GM12878 (cell line): Measurements from ENCODE around the gene PTS. TPM values are rescaled to one million over a fixed set of nuclear protein-coding genes. Genes with fewer than 3 reads are reported as not detected.

ENCODE experiments used
- ATAC-seq: fragments of 200-7000 bp; cut with Tn5 transposase; 3 replicates; pipeline ENCODE4 v1.9.1; 2020; ENCODE audit warnings: mild to moderate bottlenecking, moderate library complexity
- BruUV-seq: library from RNA; stranded (reverse); fragments of 400-500 nt; replicated peaks from 2 replicates; lab custom pipeline; 2021; lab: Mats Ljungman, UMichigan
- CTCF ChIA-PET: fragments of 300-600 bp; sonication (Branson Sonifier 250); formaldehyde crosslinking; extraction: SDS; loops from one replicate; lab custom pipeline; 2021; ENCODE audit warnings: inconsistent platforms; lab: Yijun Ruan, JAX
- POLR2A ChIA-PET: fragments of 350-600 bp; formaldehyde crosslinking; extraction: SDS; loops from one replicate; lab custom pipeline; 2021; ENCODE audit warnings: inconsistent platforms; lab: Charles Lee
- RAD21 ChIA-PET: fragments of 300-600 bp; sonication (Branson Sonifier 250); formaldehyde crosslinking; loops from one replicate; lab custom pipeline; 2023; ENCODE audit warnings: antibody characterized with exemption; ENCODE audit not compliant: unreplicated experiment; lab: Charles Lee
- SMC1A ChIA-PET: fragments of 300-600 bp; sonication (Branson Sonifier 250); formaldehyde crosslinking; loops from one replicate; lab custom pipeline; 2023; ENCODE audit not compliant: unreplicated experiment, uncharacterized antibody; lab: Charles Lee
- DNase-seq: peaks from one replicate; pipeline ENCODE4 v3.0.0-alpha.2; 2011; ENCODE audit warnings: low read depth, low spot score
- FAIRE-seq: peaks from 3 replicates; lab custom pipeline; 2011; peaks lifted over from hg19 to GRCh38; lab: Jason Lieb, UNC
- H2AFZ ChIP-seq: 2 replicates; pipeline ENCODE4 v1.6.0; 2011; ENCODE audit warnings: low read depth, low read length, control low read depth; ENCODE audit not compliant: control insufficient read depth
- H3K27ac ChIP-seq: 2 replicates; pipeline ENCODE4 v1.5.1; 2011; ENCODE audit warnings: control low read depth; ENCODE audit not compliant: control insufficient read depth, insufficient read depth
- H3K27me3 ChIP-seq, 2 experiments: replicated peaks in 1 of 2; 2 replicates each; pipeline versions ENCODE4 v1.6.0 to v1.6.1; 2011; ENCODE audit warnings: low read length in 1 of 2; ENCODE audit not compliant: control insufficient read depth in 2 of 2, insufficient read depth in 2 of 2
- H3K36me3 ChIP-seq, 2 experiments: 2 replicates each; pipeline ENCODE4 v1.5.1; 2011; ENCODE audit warnings: low read length in 1 of 2; ENCODE audit not compliant: control insufficient read depth in 2 of 2, insufficient read depth in 2 of 2
- H3K4me1 ChIP-seq: 2 replicates; pipeline ENCODE4 v1.6.1; 2011; ENCODE audit warnings: mild to moderate bottlenecking, low read length, moderate library complexity, mixed read lengths; ENCODE audit not compliant: control insufficient read depth, insufficient read depth
- H3K4me2 ChIP-seq: 2 replicates; pipeline ENCODE4 v1.6.0; 2011; ENCODE audit warnings: control low read depth; ENCODE audit not compliant: control insufficient read depth, insufficient read depth
- H3K4me3 ChIP-seq: fragments of 200-600 bp; sonication (generic); 2 replicates; pipeline ENCODE4 v1.5.1; 2016
- H3K79me2 ChIP-seq: 2 replicates; pipeline ENCODE4 v1.6.0; 2011; ENCODE audit warnings: low read length; ENCODE audit not compliant: control insufficient read depth, insufficient read depth
- H3K9ac ChIP-seq: 2 replicates; pipeline ENCODE4 v1.8.0; 2011; ENCODE audit warnings: low read length, control low read depth, mixed read lengths; ENCODE audit not compliant: control insufficient read depth, insufficient read depth
- H3K9me3 ChIP-seq: replicated peaks from 3 replicates; pipeline ENCODE4 v1.5.1; 2011; ENCODE audit warnings: mild to moderate bottlenecking, low read length; ENCODE audit not compliant: control insufficient read depth, insufficient read depth
- H4K20me1 ChIP-seq: 2 replicates; pipeline ENCODE4 v1.6.0; 2011; ENCODE audit not compliant: control insufficient read depth, insufficient read depth
- BCL11A ChIP-seq: IDR thresholded peaks from 2 replicates; pipeline ENCODE4 v1.6.1; 2011; ENCODE audit warnings: low read depth, low read length
- CBX3 ChIP-seq: fragments of 200-600 bp; sonication (generic); IDR thresholded peaks from 2 replicates; pipeline ENCODE4 v1.6.1; 2016; ENCODE audit warnings: low read depth, borderline replicate concordance
- GABPA ChIP-seq: IDR thresholded peaks from 2 replicates; pipeline ENCODE4 v1.6.1; 2014; ENCODE audit warnings: antibody characterized with exemption, low read depth, mild to moderate bottlenecking, inconsistent platforms
- MTA3 ChIP-seq: IDR thresholded peaks from 2 replicates; pipeline ENCODE4 v1.6.1; 2012; ENCODE audit warnings: low read length, inconsistent platforms, borderline replicate concordance
- NFYA ChIP-seq: IDR thresholded peaks from 2 replicates; pipeline ENCODE4 v1.6.1; 2011; ENCODE audit warnings: low read depth, mild to moderate bottlenecking, low read length, improper control_type of control experiment, borderline replicate concordance
- NRF1 ChIP-seq: conservative IDR thresholded peaks from 2 replicates; pipeline ENCODE4 v1.6.1; 2011; ENCODE audit warnings: mild to moderate bottlenecking, low read depth, low read length, improper control_type of control experiment
- PML ChIP-seq: IDR thresholded peaks from 2 replicates; pipeline ENCODE4 v1.6.1; 2012; ENCODE audit warnings: low read length, inconsistent platforms
- TCF12 ChIP-seq: IDR thresholded peaks from 2 replicates; pipeline ENCODE4 v1.6.1; 2011; ENCODE audit warnings: low read depth, mild to moderate bottlenecking, low read length
- WGBS: methylation state at CpG from one replicate; pipeline ENCODE4 v1.1.6; 2016; ENCODE audit warnings: low lambda C conversion rate; ENCODE audit not compliant: insufficient replicate concordance, insufficient coverage; ENCODE audit errors: missing lambda C conversion rate; 5-methylcytosine and 5-hydroxymethylcytosine counted together
- in situ Hi-C: fragments of 300-500 bp; cut with MboI; formaldehyde crosslinking; loops from 9 replicates; pipeline ENCODE4 v1.14.3; 2018; ENCODE audit warnings: mixed read lengths
- intact Hi-C: fragments of 100-400 bp; cut with micrococcal nuclease; formaldehyde crosslinking; loops from one replicate; pipeline ENCODE4 v1.14.2; 2022; ENCODE audit not compliant: unreplicated experiment
- polyA plus RNA-seq, 11 experiments: library from polyadenylated mRNA; depleted of rRNA in 4 of 11; unstranded in 6 of 11; stranded (reverse) in 5 of 11; fragments of >200 nt; fragmentation: Nextera tagmentation in 4 of 11; fragmentation: Illumina TruSeq in 1 of 11; extraction: Ambion mirVana in 4 of 11; extraction: Trizol in 1 of 11; gene quantifications; 1 replicate in 1 of 11; 2 replicates in 10 of 11; pipeline versions ENCODE4 v1.2.1 to v1.2.3, GENCODE V29; 2011 to 2016; ENCODE audit warnings: inconsistent platforms in 2 of 11, missing spikeins in 2 of 11, low read depth in 1 of 11
- total RNA-seq, 4 experiments: library from RNA; depleted of rRNA in 3 of 4; stranded (reverse); fragments of >200 nt in 3 of 4; fragmentation: Illumina TruSeq in 1 of 4; extraction: Trizol in 1 of 4; gene quantifications; 2 replicates each; pipeline versions ENCODE4 v1.2.1 to v1.2.3, GENCODE V29; 2013 to 2021
- TF ChIP-seq, protein P1 (sequence below): IDR thresholded peaks from 2 replicates; pipeline ENCODE4 v1.6.1; 2011; ENCODE audit warnings: low read depth, mild to moderate bottlenecking, low read length, moderate library complexity, borderline replicate concordance; ENCODE audit errors: extremely low read depth
- TF ChIP-seq, protein P2 (sequence below): fragments of 450-650 bp; IDR thresholded peaks from 2 replicates; pipeline ENCODE4 v1.6.1; 2017; ENCODE audit warnings: mild to moderate bottlenecking, moderate library complexity
- TF ChIP-seq, protein P3 (sequence below): fragments of 150-350 bp; IDR thresholded peaks from 2 replicates; pipeline ENCODE4 v1.6.1; 2014; ENCODE audit warnings: mild to moderate bottlenecking, low read depth, low read length

PTS gene
- total and polyA plus RNA-seq, 10 of the 15 experiments (the other 5 are each of a cell fraction or from before 2014, with no cell fraction given) = 11.7 to 47.6 (median 15.5) TPM

DNA sequence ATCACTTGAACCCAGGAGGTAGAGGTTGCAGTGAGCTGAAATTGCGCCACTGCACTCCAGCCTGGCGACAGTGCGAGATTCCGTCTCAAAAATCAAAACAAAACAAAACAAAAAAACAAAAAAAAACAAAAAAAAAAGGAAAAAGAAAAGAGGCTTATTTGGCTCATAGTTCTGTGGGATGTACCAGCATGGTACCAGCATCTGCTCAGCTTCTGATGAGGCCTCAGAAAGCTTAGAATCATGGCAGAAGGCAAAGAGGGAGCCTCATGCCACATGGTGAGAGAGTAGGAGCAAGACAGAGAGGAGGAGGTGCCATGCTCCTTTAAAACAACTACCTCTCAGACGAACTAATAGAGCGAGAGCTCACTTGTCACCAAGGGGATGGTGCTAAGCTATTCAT is 10.6 kb upstream of the PTS start:
- RAD21 ChIA-PET = interaction anchor here (3.8 kb wide), 1 partner anchor 64 kb away, joined by 15 read pairs; no protein-coding TSS in a partner anchor
- Histone ChIP-seq H3K27ac (no peak overlapping the region), H3K9ac (no peak overlapping the region), H3K4me1 (no peaks in the 10 kb centered on the region), H3K36me3 (no peaks in the 10 kb centered on the region), H3K9me3 (no peaks in the 10 kb centered on the region), H3K79me2 (no peaks in the 10 kb centered on the region), H3K4me2 (no peak overlapping the region), H3K4me3 (no peak overlapping the region), H4K20me1 (no peaks in the 10 kb centered on the region), H3K27me3 (no peaks in the 10 kb centered on the region), H2AFZ (no peak overlapping the region)
- POLR2A ChIA-PET = no interaction called here
- intact Hi-C loops = loop anchor here (5.0 to 10.0 kb wide), 4 partner anchors 237 to 1319 kb away; no protein-coding TSS in a partner anchor
- CTCF ChIA-PET = interaction anchor here (16.3 kb wide), 1 partner anchor 67 kb away, joined by 314 read pairs; no protein-coding TSS in a partner anchor
- BruUV-seq = no TSS peak
- 64% methylated on average over 6 of the region's 6 CpGs for WGBS
- FAIRE-seq (no peak), DNase-seq (no peak), ATAC-seq (no peak)
- no peak for TF ChIP-seq CBX3
- no peak for TF ChIP-seq TCF12
- TF ChIP-seq, protein P1, sequence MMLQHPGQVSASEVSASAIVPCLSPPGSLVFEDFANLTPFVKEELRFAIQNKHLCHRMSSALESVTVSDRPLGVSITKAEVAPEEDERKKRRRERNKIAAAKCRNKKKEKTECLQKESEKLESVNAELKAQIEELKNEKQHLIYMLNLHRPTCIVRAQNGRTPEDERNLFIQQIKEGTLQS = no peak
- no peak for TF ChIP-seq PML
- TF ChIP-seq BCL11A = no peak
- SMC1A ChIA-PET = interaction anchor here (0.6 to 13.1 kb wide), 2 partner anchors 64 to 227 kb away, joined by 3 to 161 read pairs; no protein-coding TSS in a partner anchor
- in situ Hi-C loops = no loop called here

DNA sequence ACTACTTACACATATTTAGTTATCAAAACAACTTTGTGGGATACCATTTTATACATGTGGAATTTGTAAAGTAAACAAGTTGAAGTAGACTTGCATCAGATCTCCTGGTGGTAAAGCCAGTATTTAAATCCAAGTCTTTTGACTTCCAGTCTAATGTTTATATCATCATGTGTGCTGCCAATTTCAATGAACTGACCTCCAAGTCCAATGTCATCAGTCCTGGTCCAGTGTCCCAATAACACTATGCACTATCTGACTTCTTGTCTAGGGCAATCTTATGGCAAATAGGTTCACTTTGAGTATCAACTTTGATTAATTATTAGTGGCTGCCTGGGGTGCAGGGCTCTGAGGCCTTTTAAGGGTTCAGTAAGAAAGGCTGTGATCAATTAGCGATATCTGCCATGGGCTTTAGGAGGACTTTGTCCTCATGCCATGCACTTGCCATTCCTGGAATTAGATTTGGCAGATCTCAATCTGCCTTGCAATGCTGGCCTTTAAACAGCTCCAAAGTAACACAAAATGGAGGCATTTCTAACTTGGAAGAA is 9.6 kb upstream of the PTS start:
- Histone ChIP-seq H3K4me1 (no peaks in the 10 kb centered on the region), H3K9ac (no peak overlapping the region), H2AFZ (no peak overlapping the region), H3K27ac (no peak overlapping the region), H3K79me2 (no peaks in the 10 kb centered on the region), H4K20me1 (no peaks in the 10 kb centered on the region), H3K4me3 (no peak overlapping the region), H3K36me3 (no peaks in the 10 kb centered on the region), H3K27me3 (no peaks in the 10 kb centered on the region), H3K9me3 (no peaks in the 10 kb centered on the region), H3K4me2 (no peak overlapping the region)
- FAIRE-seq (no peak), ATAC-seq (no peak), DNase-seq (no peak)
- intact Hi-C loops = loop anchor here (5.0 to 10.0 kb wide), 4 partner anchors 236 to 1318 kb away; no protein-coding TSS in a partner anchor
- in situ Hi-C loops = no loop called here
- 93% methylated on average over 1 of the region's 1 CpG for WGBS
- SMC1A ChIA-PET = interaction anchor here (13.1 kb wide), 1 partner anchor 63 kb away, joined by 161 read pairs; no protein-coding TSS in a partner anchor
- POLR2A ChIA-PET = no interaction called here
- BruUV-seq = no TSS peak
- RAD21 ChIA-PET = interaction anchor here (3.8 kb wide), 1 partner anchor 63 kb away, joined by 15 read pairs; no protein-coding TSS in a partner anchor
- CTCF ChIA-PET = interaction anchor here (0.6 to 16.3 kb wide), 3 partner anchors 57 to 371 kb away, joined by 3 to 314 read pairs (median 5); no protein-coding TSS in a partner anchor
- TF ChIP-seq, protein P2, sequence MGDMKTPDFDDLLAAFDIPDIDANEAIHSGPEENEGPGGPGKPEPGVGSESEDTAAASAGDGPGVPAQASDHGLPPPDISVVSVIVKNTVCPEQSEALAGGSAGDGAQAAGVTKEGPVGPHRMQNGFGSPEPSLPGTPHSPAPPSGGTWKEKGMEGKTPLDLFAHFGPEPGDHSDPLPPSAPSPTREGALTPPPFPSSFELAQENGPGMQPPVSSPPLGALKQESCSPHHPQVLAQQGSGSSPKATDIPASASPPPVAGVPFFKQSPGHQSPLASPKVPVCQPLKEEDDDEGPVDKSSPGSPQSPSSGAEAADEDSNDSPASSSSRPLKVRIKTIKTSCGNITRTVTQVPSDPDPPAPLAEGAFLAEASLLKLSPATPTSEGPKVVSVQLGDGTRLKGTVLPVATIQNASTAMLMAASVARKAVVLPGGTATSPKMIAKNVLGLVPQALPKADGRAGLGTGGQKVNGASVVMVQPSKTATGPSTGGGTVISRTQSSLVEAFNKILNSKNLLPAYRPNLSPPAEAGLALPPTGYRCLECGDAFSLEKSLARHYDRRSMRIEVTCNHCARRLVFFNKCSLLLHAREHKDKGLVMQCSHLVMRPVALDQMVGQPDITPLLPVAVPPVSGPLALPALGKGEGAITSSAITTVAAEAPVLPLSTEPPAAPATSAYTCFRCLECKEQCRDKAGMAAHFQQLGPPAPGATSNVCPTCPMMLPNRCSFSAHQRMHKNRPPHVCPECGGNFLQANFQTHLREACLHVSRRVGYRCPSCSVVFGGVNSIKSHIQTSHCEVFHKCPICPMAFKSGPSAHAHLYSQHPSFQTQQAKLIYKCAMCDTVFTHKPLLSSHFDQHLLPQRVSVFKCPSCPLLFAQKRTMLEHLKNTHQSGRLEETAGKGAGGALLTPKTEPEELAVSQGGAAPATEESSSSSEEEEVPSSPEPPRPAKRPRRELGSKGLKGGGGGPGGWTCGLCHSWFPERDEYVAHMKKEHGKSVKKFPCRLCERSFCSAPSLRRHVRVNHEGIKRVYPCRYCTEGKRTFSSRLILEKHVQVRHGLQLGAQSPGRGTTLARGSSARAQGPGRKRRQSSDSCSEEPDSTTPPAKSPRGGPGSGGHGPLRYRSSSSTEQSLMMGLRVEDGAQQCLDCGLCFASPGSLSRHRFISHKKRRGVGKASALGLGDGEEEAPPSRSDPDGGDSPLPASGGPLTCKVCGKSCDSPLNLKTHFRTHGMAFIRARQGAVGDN = no peak
- no peak for TF ChIP-seq NFYA
- TF ChIP-seq GABPA = no peak
- TF ChIP-seq, protein P3, sequence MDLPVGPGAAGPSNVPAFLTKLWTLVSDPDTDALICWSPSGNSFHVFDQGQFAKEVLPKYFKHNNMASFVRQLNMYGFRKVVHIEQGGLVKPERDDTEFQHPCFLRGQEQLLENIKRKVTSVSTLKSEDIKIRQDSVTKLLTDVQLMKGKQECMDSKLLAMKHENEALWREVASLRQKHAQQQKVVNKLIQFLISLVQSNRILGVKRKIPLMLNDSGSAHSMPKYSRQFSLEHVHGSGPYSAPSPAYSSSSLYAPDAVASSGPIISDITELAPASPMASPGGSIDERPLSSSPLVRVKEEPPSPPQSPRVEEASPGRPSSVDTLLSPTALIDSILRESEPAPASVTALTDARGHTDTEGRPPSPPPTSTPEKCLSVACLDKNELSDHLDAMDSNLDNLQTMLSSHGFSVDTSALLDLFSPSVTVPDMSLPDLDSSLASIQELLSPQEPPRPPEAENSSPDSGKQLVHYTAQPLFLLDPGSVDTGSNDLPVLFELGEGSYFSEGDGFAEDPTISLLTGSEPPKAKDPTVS = no peak
- no peak for TF ChIP-seq MTA3
- no peak for TF ChIP-seq NRF1
